Neuronal stem cell (in vitro differentiated cells): ENCODE data around the gene PROM2.
A peak's percentile ranks its signal among the peaks of the same experiment; 100 is the strongest.

Experiments used
- DNase-seq: peaks from one replicate; pipeline ENCODE4 v3.0.0-alpha.2; 2013; ENCODE audit warnings: low spot score
- H2AFZ ChIP-seq: one replicate; pipeline ENCODE4 v1.6.1; 2013; ENCODE audit warnings: mild to moderate bottlenecking, low read length, inconsistent platforms
- H2AK5ac ChIP-seq: 2 replicates; pipeline ENCODE4 v1.6.1; 2013; ENCODE audit warnings: low read depth, mild to moderate bottlenecking, inconsistent platforms, low read length, moderate library complexity, mixed read lengths
- H2BK120ac ChIP-seq: 2 replicates; pipeline ENCODE4 v1.6.1; 2013; ENCODE audit warnings: low read depth, mild to moderate bottlenecking, inconsistent platforms, low read length, moderate library complexity, mixed read lengths
- H2BK12ac ChIP-seq: one replicate; pipeline ENCODE4 v1.6.1; 2013; ENCODE audit warnings: low read length, inconsistent platforms
- H2BK15ac ChIP-seq: 2 replicates; pipeline ENCODE4 v1.6.1; 2013; ENCODE audit warnings: mild to moderate bottlenecking, low read length, inconsistent platforms, mixed read lengths
- H2BK5ac ChIP-seq: one replicate; pipeline ENCODE4 v1.6.1; 2013; ENCODE audit warnings: inconsistent platforms, mild to moderate bottlenecking, low read length, moderate library complexity
- H3K14ac ChIP-seq: one replicate; pipeline ENCODE4 v1.6.1; 2013; ENCODE audit warnings: low read length, inconsistent platforms
- H3K18ac ChIP-seq: 2 replicates; pipeline ENCODE4 v1.6.1; 2013; ENCODE audit warnings: low read length, inconsistent platforms
- H3K23ac ChIP-seq: 2 replicates; pipeline ENCODE4 v1.6.1; 2013; ENCODE audit warnings: low read depth, mild to moderate bottlenecking, mixed read lengths, low read length, inconsistent platforms; ENCODE audit not compliant: poor library complexity
- H3K27ac ChIP-seq: replicated peaks from 3 replicates; pipeline ENCODE4 v1.5.1; 2013; ENCODE audit warnings: low read length, inconsistent platforms
- H3K27me3 ChIP-seq, 3 experiments: 2 replicates each; pipeline ENCODE4 v1.6.1; 2013; ENCODE audit warnings: low read length in 3 of 3, mild to moderate bottlenecking in 2 of 3, inconsistent platforms in 1 of 3, low read depth in 1 of 3, mixed read lengths in 1 of 3, moderate library complexity in 1 of 3; ENCODE audit not compliant: control insufficient read depth in 3 of 3, insufficient read depth in 3 of 3
- H3K36me3 ChIP-seq, 2 donors: replicated peaks in 1 of 2; 2 replicates each; pipeline ENCODE4 v1.6.1; 2013; ENCODE audit warnings: low read length in 2 of 2; ENCODE audit not compliant: control insufficient read depth in 2 of 2, insufficient read depth in 2 of 2
- H3K4ac ChIP-seq: 2 replicates; pipeline ENCODE4 v1.6.1; 2013; ENCODE audit warnings: inconsistent platforms, mild to moderate bottlenecking, low read length, moderate library complexity
- H3K4me1 ChIP-seq, 2 donors: 1 replicate in 1 of 2; 2 replicates in 1 of 2; pipeline ENCODE4 v1.6.1; 2013; ENCODE audit warnings: low read length in 2 of 2, low read depth in 1 of 2; ENCODE audit not compliant: control insufficient read depth in 2 of 2, insufficient read depth in 1 of 2
- H3K4me2 ChIP-seq: one replicate; pipeline ENCODE4 v1.6.1; 2013; ENCODE audit warnings: mild to moderate bottlenecking, low read length, inconsistent platforms; ENCODE audit not compliant: insufficient read depth, poor library complexity, severe bottlenecking
- H3K4me3 ChIP-seq, 2 donors: 2 replicates each; pipeline ENCODE4 v1.5.1; 2013; ENCODE audit warnings: low read length in 2 of 2, mild to moderate bottlenecking in 2 of 2, inconsistent platforms in 1 of 2, moderate library complexity in 1 of 2
- H3K79me1 ChIP-seq: one replicate; pipeline ENCODE4 v1.6.1; 2013; ENCODE audit warnings: low read depth, mild to moderate bottlenecking, inconsistent platforms, low read length, moderate library complexity
- H3K9ac ChIP-seq: one replicate; pipeline ENCODE4 v1.6.1; 2013; ENCODE audit warnings: mild to moderate bottlenecking, low read depth, low read length, inconsistent platforms; ENCODE audit not compliant: poor library complexity
- H3K9me3 ChIP-seq, 2 donors: replicated peaks in 1 of 2; 2 replicates each; pipeline versions ENCODE3 to v1.6.1; 2013; ENCODE audit warnings: low read length in 2 of 2, mild to moderate bottlenecking in 2 of 2, inconsistent platforms in 1 of 2, low read depth in 1 of 2, mixed read lengths in 1 of 2, moderate library complexity in 1 of 2; ENCODE audit not compliant: control insufficient read depth in 2 of 2, insufficient read depth in 1 of 2
- H4K8ac ChIP-seq: one replicate; pipeline ENCODE4 v1.6.1; 2013; ENCODE audit warnings: low read depth, mild to moderate bottlenecking, inconsistent platforms, low read length, moderate library complexity
- H4K91ac ChIP-seq: one replicate; pipeline ENCODE4 v1.6.1; 2013; ENCODE audit warnings: low read length, low read depth, mild to moderate bottlenecking, inconsistent platforms; ENCODE audit not compliant: poor library complexity
- WGBS, 2 donors: extraction: QIAGEN DNeasy Blood & Tissue Kit; methylation state at CpG; one replicate each; pipeline ENCODE4 v1.1.7; 2013; ENCODE audit warnings: missing lambda C conversion rate in 2 of 2, mixed read lengths in 1 of 2; ENCODE audit not compliant: insufficient read length in 2 of 2, insufficient replicate concordance in 1 of 2; ENCODE audit errors: extremely low coverage in 2 of 2; 5-methylcytosine and 5-hydroxymethylcytosine counted together

The PROM2 gene

GRCh38 chr2:95298486-95299111, 24.4 kb downstream of the PROM2 start:
- Histone ChIP-seq H2BK15ac (peak overlapping the region; percentile 6), H3K14ac (no peak overlapping the region), H3K27ac (no peak overlapping the region), H3K4me1 (peaks cover 5 to 19% of the 10 kb centered on the region in 2 donors), H3K79me1 (no peaks in the 10 kb centered on the region), H2AFZ (no peak overlapping the region), H3K4me2 (no peak overlapping the region), H2BK120ac (no peak overlapping the region), H3K9me3 (no peaks in the 10 kb centered on the region), H3K4me3 (no peak overlapping the region), H4K91ac (peak overlapping the region; percentile 11), H2BK5ac (peak overlapping the region; percentile 29), H3K36me3 (no peaks in the 10 kb centered on the region), H3K18ac (peak overlapping the region; percentile 15), H3K4ac (peak overlapping the region; percentile 56), H3K9ac (peak overlapping the region; percentile 34), H2BK12ac (no peak overlapping the region), H3K27me3 (peaks cover 0 to 29% (median 0%) of the 10 kb centered on the region in 3 experiments), H3K23ac (peak overlapping the region; percentile 94), H4K8ac (no peak overlapping the region), H2AK5ac (peak overlapping the region; percentile 94)
- WGBS, 2 donors = no CpG with 5 or more reads among the region's 9 CpGs
- DNase-seq = no peak

DNA sequence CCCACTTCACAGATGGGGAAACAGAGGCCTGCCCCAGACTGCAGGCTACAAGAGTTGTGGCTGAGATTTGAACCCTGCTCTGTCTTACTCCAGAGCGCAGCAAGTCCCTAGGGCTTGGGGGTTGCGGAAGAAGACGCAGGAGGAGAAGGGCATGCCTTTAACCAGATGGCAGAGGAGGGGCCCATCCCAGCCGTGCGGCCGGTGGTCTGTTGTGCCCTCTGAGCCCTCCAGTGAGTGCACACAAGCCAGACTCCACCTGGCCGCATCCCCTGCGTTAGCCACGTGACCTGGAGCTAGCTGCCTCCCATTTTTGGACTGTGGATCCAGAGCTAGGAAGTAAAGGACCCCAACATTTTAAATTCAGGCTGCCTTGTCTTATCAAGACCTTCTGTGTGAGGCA, 25.7 kb downstream of the PROM2 start:
- WGBS, 2 donors = no CpG with 5 or more reads among the region's 9 CpGs
- H3K27me3 ChIP-seq = peaks cover 0 to 29% (median 0%) of the 10 kb centered on the region in 3 experiments

DNA sequence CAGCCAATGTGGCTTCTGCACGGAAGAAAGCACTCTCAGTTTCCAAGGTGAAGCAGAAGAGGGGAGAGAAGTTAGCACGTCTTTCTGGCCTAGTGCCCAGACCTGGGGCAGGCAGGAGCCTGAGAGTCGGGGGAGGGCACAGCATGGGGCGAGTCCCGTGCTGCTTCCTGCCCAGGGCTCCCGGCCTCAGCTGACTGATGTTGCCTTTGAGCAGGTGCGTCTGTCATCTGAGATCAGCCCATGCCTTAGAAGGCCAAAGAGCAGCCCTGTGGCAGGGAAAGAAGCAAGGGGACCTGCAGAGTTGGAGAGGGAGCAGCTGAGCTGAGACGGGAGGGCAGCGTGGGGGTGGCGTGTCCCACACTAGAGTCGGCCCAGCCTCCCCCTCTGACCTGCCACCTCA, 26.2 kb downstream of the PROM2 start:
- Histone ChIP-seq H3K4me1 (peaks cover 5 to 19% of the 10 kb centered on the region in 2 donors), H2AFZ (no peak overlapping the region), H3K9ac (peak overlapping the region; percentile 33), H3K79me1 (no peaks in the 10 kb centered on the region), H2BK12ac (no peak overlapping the region), H3K23ac (peak overlapping the region; percentile 32), H2AK5ac (peak overlapping the region; percentile 57), H3K4me3 (no peak overlapping the region), H2BK15ac (no peak overlapping the region), H3K18ac (peak overlapping the region; percentile 45), H3K4ac (no peak overlapping the region), H3K14ac (peak overlapping the region; percentile 17), H3K4me2 (no peak overlapping the region), H3K27me3 (peaks cover 0 to 29% (median 0%) of the 10 kb centered on the region in 3 experiments), H4K8ac (no peak overlapping the region), H2BK5ac (no peak overlapping the region), H3K36me3 (no peaks in the 10 kb centered on the region), H2BK120ac (no peak overlapping the region), H4K91ac (no peak overlapping the region), H3K9me3 (no peaks in the 10 kb centered on the region), H3K27ac (no peak overlapping the region)
- WGBS, 2 donors = no CpG with 5 or more reads among the region's 11 CpGs
- DNase-seq = no peak

More for the DNA sequence above, 25.7 kb downstream of the PROM2 start:
- no peaks in the 10 kb centered on the region for H3K36me3 ChIP-seq
- H2AFZ ChIP-seq = no peak overlapping the region
- H3K4me2 ChIP-seq = no peak overlapping the region
- H3K18ac ChIP-seq = peak overlapping the region; percentile 13
- H3K4me3 ChIP-seq = no peak overlapping the region
- no peak for DNase-seq
- H3K9ac ChIP-seq = no peak overlapping the region
- no peak overlapping the region for H2BK120ac ChIP-seq
- no peak overlapping the region for H3K4ac ChIP-seq
- no peak overlapping the region for H3K23ac ChIP-seq
- H2AK5ac ChIP-seq = peak overlapping the region; percentile 73
- H2BK15ac ChIP-seq = no peak overlapping the region
- H3K4me1 ChIP-seq = peaks cover 5 to 19% of the 10 kb centered on the region in 2 donors
- H2BK12ac ChIP-seq = no peak overlapping the region
- no peaks in the 10 kb centered on the region for H3K79me1 ChIP-seq
- no peak overlapping the region for H3K27ac ChIP-seq
- no peak overlapping the region for H2BK5ac ChIP-seq
- H3K9me3 ChIP-seq = no peaks in the 10 kb centered on the region
- H4K8ac ChIP-seq = no peak overlapping the region
- H3K14ac ChIP-seq = no peak overlapping the region
- H4K91ac ChIP-seq = no peak overlapping the region

DNA sequence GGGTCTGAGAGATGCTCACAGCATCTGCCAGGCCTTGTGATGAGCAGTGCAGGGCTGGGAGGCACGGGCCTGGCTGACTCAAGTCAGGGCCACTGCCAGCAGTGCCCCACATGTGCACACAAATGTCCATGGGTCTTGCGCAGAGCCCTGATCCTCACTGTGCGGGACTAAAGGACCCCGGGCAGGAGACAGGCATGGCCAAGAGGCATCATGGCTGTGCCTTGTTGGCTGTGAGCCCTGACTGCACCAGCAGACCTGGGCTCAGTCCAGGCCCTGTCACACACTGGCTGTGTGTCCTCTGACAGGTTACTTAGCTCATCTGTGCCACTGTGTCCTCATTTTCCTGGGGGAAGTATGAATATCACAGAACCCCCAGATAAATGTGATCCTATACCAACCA, 26.9 kb downstream of the PROM2 start:
- Histone ChIP-seq H3K18ac (peak overlapping the region; percentile 2), H3K36me3 (no peaks in the 10 kb centered on the region), H3K14ac (peak overlapping the region; percentile 17), H3K27me3 (peaks cover 0 to 29% (median 0%) of the 10 kb centered on the region in 3 experiments), H4K91ac (no peak overlapping the region), H3K9ac (no peak overlapping the region), H3K4me3 (peak overlapping the region in 1 of 2 donors; percentile 38), H3K27ac (no peak overlapping the region), H3K79me1 (no peaks in the 10 kb centered on the region), H3K4me1 (peaks cover 5 to 19% of the 10 kb centered on the region in 2 donors), H2AFZ (no peak overlapping the region), H3K4me2 (no peak overlapping the region), H3K23ac (no peak overlapping the region), H3K4ac (no peak overlapping the region), H4K8ac (no peak overlapping the region), H2BK5ac (no peak overlapping the region), H2BK120ac (peak overlapping the region; percentile 69), H2AK5ac (peak overlapping the region; percentile 60), H3K9me3 (no peaks in the 10 kb centered on the region), H2BK15ac (no peak overlapping the region), H2BK12ac (peak overlapping the region; percentile 30)
- no CpG with 5 or more reads among the region's 4 CpGs for whole genome bisulfite sequencing, 2 donors
- DNase-seq = no peak
